A673 (cell line): ENCODE measurements around the gene LRCH2.

ENCODE experiments used
- CTCF ChIP-seq: fragments of 300-800, 200-600 bp; sonication (generic); conservative IDR thresholded peaks from 2 replicates; pipeline ENCODE4 v1.5.1; 2017; ENCODE audit warnings: low read depth, mild to moderate bottlenecking, antibody characterized with exemption, low read length, moderate library complexity, mixed read lengths
- EZH2 ChIP-seq: fragments of 200-600 bp; sonication (generic); IDR thresholded peaks from 2 replicates; pipeline ENCODE4 v1.6.1; 2017; ENCODE audit warnings: borderline replicate concordance, low read depth, mild to moderate bottlenecking, mixed read lengths, antibody characterized with exemption, low read length; ENCODE audit not compliant: poor library complexity, severe bottlenecking

GRCh38 chrX:115269051-115269683, 35.3 kb upstream of the LRCH2 start:
- no peak for TF ChIP-seq CTCF
- TF ChIP-seq EZH2 = no peak
